Suprapubic skin (tissue), 4 donors: ENCODE data around the gene CLIC2. TPM values are rescaled to one million over a fixed set of nuclear protein-coding genes. Genes with fewer than 3 reads are reported as not detected.

Experiments used
- DNase-seq, 2 donors: peaks; one replicate each; pipeline ENCODE4 v3.0.0-alpha.2; 2019; ENCODE audit warnings: low spot score in 2 of 2
- H3K27ac ChIP-seq: fragments of 200-600 bp; sonication (generic); one replicate; pipeline ENCODE4 v1.5.1; 2019
- H3K27me3 ChIP-seq: fragments of 200-600 bp; sonication (generic); one replicate; pipeline ENCODE4 v1.5.1; 2019
- H3K36me3 ChIP-seq: fragments of 200-600 bp; sonication (generic); one replicate; pipeline ENCODE4 v1.5.1; 2019
- H3K4me1 ChIP-seq: fragments of 200-600 bp; sonication (generic); one replicate; pipeline ENCODE4 v1.5.1; 2019
- H3K4me3 ChIP-seq: fragments of 200-600 bp; sonication (generic); one replicate; pipeline ENCODE4 v1.5.1; 2019; ENCODE audit warnings: mild to moderate bottlenecking
- H3K9me3 ChIP-seq: fragments of 200-600 bp; sonication (generic); one replicate; pipeline ENCODE4 v1.5.1; 2019
- CTCF ChIP-seq, 2 donors: fragments of 200-600 bp in 1 of 2; fragments of 450-650 bp in 1 of 2; sonication (generic) in 1 of 2; IDR thresholded peaks; one replicate each; pipeline ENCODE4 v1.5.1; 2016 to 2019; ENCODE audit warnings: antibody characterized with exemption in 2 of 2, mild to moderate bottlenecking in 1 of 2, moderate library complexity in 1 of 2
- EP300 ChIP-seq: sonication (generic); formaldehyde crosslinking; IDR thresholded peaks from one replicate; pipeline ENCODE4 v1.6.1; 2017; ENCODE audit warnings: antibody characterized with exemption
- POLR2A ChIP-seq, 2 donors: fragments of 450-650 bp; IDR thresholded peaks; one replicate each; pipeline ENCODE4 v1.6.1; 2017; ENCODE audit warnings: antibody characterized with exemption in 2 of 2, mild to moderate bottlenecking in 2 of 2, moderate library complexity in 2 of 2
- POLR2AphosphoS5 ChIP-seq, 3 donors: sonication (generic); formaldehyde crosslinking; IDR thresholded peaks; one replicate each; pipeline ENCODE4 v1.6.1; 2017; ENCODE audit warnings: antibody characterized with exemption in 3 of 3
- WGBS: methylation state at CpG from one replicate; pipeline ENCODE4 v1.1.5; 2018; 5-methylcytosine and 5-hydroxymethylcytosine counted together
- total RNA-seq, 4 donors: library from RNA; depleted of rRNA; stranded (reverse); fragments of >200 nt; gene quantifications; one replicate each; pipeline ENCODE4 v1.1.0, GENCODE V29; 2016

The CLIC2 gene
- total RNA-seq, 4 donors from 2014 or later: 4.8 to 9.2 (median 7.4) TPM

DNA sequence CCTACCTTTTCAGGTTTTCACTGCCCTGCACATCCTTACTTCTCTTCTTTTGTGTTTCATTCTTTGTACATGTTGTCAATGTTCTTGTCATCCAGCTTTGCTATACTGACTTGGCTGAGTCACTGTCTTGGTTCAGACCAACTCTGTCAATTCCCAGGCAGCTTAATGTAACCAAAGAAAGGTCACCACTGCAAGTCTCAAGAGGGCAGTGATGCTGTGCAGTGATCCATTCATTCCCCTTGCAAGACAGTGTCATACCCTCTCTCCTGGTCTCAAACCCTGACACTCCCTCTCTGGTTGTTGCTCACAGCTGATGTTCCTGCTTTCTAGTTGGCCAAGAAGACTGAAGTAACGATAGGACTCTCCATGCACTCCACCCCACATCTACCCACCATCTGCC is 87.7 kb downstream of the CLIC2 start:
- WGBS: 61% methylated on average over 1 of the region's 1 CpG
- no peaks in the 10 kb centered on the region for H3K27me3 ChIP-seq
- no peak for TF ChIP-seq CTCF (IDR thresholded peaks at IDR 0.05)
- TF ChIP-seq POLR2A (IDR thresholded peaks at IDR 0.05): no peak
- TF ChIP-seq EP300: no peak
- no peak for TF ChIP-seq POLR2AphosphoS5 (IDR thresholded peaks at IDR 0.05)
- H3K9me3 ChIP-seq: no peaks in the 10 kb centered on the region
- no peak overlapping the region for H3K27ac ChIP-seq
- no peak overlapping the region for H3K4me3 ChIP-seq
- no peaks in the 10 kb centered on the region for H3K36me3 ChIP-seq
- no peak for DNase-seq
- H3K4me1 ChIP-seq: no peaks in the 10 kb centered on the region

- Histone ChIP-seq H3K36me3 (peaks cover 6% of the 10 kb centered on the region), H3K27me3 (no peaks in the 10 kb centered on the region), H3K9me3 (no peaks in the 10 kb centered on the region), H3K4me1 (no peaks in the 10 kb centered on the region), H3K27ac (no peak overlapping the region), H3K4me3 (no peak overlapping the region)
- WGBS: 55% methylated on average over 5 of the region's 5 CpGs
- TF ChIP-seq POLR2AphosphoS5 (IDR thresholded peaks at IDR 0.05): no peak
- no peak for TF ChIP-seq POLR2A (IDR thresholded peaks at IDR 0.05)
- no peak for TF ChIP-seq CTCF (IDR thresholded peaks at IDR 0.05)
- no peak for TF ChIP-seq EP300
- no peak for DNase-seq
Observed at GRCh38 chrX:155242300-155242699, 92.1 kb downstream of the CLIC2 start.

DNA sequence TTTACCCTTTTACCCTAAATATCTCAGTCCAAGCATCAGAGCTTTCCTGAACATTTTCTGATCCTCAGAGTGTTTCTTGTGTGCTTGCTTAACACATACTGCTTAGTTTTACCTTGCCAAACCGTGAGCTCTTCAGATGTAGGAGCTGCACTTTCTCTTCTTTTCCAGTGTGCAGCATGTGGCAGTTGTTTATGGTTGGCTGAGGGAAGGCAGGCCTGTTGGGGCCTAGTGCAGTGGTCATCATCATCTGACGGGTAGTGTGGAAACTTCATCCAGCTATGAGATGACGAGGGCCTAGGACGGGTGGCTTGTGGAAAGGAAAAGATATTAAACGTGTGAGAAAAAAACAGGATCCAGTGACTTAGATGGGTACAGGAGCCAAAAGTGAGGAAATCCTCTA is 96.7 kb downstream of the CLIC2 start:
- H3K27ac ChIP-seq: no peak overlapping the region
- no peak overlapping the region for H3K4me3 ChIP-seq
- H3K9me3 ChIP-seq: no peaks in the 10 kb centered on the region
- 84% methylated on average over 5 of the region's 5 CpGs for WGBS
- TF ChIP-seq POLR2A (IDR thresholded peaks at IDR 0.05) (no peak), EP300 (no peak)
- H3K27me3 ChIP-seq: no peaks in the 10 kb centered on the region
- DNase-seq: no peak
- H3K4me1 ChIP-seq: no peaks in the 10 kb centered on the region
- peaks cover 17% of the 10 kb centered on the region for H3K36me3 ChIP-seq

DNA sequence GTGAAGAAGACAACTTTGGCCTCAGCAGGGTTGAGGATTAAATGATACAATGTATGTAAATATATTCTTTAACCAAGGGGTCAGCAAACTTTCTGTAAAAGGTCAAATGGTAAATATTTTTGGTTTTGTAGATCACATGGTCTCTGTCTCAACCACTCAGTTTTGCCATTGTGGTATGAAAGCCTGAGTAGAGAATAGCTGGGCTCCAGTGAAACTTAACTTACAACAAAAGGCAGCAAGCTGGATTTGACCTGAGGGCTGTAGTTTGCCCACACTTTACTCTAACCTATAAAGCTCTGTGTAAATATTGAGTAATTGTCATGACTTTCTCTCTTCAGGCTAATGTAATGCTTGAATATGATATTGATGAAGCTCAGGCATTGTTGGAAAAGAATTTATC is 98.5 kb downstream of the CLIC2 start:
- no peak overlapping the region for H3K27ac ChIP-seq
- DNase-seq: no peak
- H3K4me1 ChIP-seq: no peaks in the 10 kb centered on the region
- TF ChIP-seq POLR2AphosphoS5 (IDR thresholded peaks at IDR 0.05) (no peak), POLR2A (IDR thresholded peaks at IDR 0.05) (no peak), EP300 (no peak), CTCF (IDR thresholded peaks at IDR 0.05) (no peak)
- H3K4me3 ChIP-seq: no peak overlapping the region
- peaks cover 17% of the 10 kb centered on the region for H3K36me3 ChIP-seq
- H3K9me3 ChIP-seq: no peaks in the 10 kb centered on the region
- no peaks in the 10 kb centered on the region for H3K27me3 ChIP-seq

DNA sequence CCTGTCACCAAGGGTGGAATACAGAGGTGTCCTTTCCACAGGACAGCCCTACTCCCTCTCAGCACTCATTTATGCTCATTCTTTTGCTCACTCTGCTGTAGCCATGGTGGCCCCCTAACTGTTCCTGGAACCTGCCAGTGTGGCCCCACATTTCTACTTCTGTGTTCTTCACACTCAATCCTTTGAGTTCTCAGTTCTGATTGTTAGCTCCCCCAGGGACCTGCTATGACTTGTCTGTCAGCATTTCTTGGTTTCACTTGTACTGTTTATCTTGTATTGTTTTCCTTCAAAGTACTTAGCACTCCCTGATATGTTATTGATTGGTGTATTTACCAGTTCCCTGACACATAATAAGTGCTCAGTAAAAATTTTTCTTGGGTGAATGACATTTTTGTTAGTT is 103.3 kb downstream of the CLIC2 start:
- no peak for DNase-seq
- no peak overlapping the region for H3K27ac ChIP-seq
- no peaks in the 10 kb centered on the region for H3K4me1 ChIP-seq
- H3K27me3 ChIP-seq: no peaks in the 10 kb centered on the region
- H3K36me3 ChIP-seq: peaks cover 16% of the 10 kb centered on the region
- H3K9me3 ChIP-seq: no peaks in the 10 kb centered on the region
- no peak for TF ChIP-seq EP300
- TF ChIP-seq POLR2AphosphoS5 (IDR thresholded peaks at IDR 0.05): no peak
- no peak for TF ChIP-seq POLR2A (IDR thresholded peaks at IDR 0.05)
- TF ChIP-seq CTCF (IDR thresholded peaks at IDR 0.05): no peak
- no peak overlapping the region for H3K4me3 ChIP-seq

Other genes starting within 250 kb of the CLIC2 start
- 10 to 100 TPM; 10.8 to 26.7 (median 21.8) TPM for gene VBP1, start 118.2 kb downstream of the CLIC2 start, total RNA-seq
- under 1 TPM in 2 of 4 donors, not detected in 2; 0.34 to 0.89 TPM for gene RAB39B, start 70.1 kb downstream of the CLIC2 start, total RNA-seq
- gene F8A2, start 47.5 kb upstream of the CLIC2 start, total RNA-seq: not detected
- 10 to 100 TPM in 3 of 4 donors, 1 to 10 TPM in 1; 9.7 to 24.3 (median 18.3) TPM for gene F8A3, start 124.0 kb upstream of the CLIC2 start, total RNA-seq